SK-N-SH (cell line): ENCODE data around the gene PTPRF. TPM values are rescaled to one million over a fixed set of nuclear protein-coding genes. Genes with fewer than 3 reads are reported as not detected.
A peak's percentile ranks its signal among the peaks of the same experiment; 100 is the strongest.

Experiments used
- CTCF ChIA-PET: fragments of 300-600, 350-600 bp; formaldehyde crosslinking; extraction: SDS; loops from one replicate; lab custom pipeline; 2021; lab: Yijun Ruan, JAX
- POLR2A ChIA-PET: fragments of 350-600 bp; sonication (Branson Sonifier 250); formaldehyde crosslinking; extraction: SDS; loops from one replicate; lab custom pipeline; 2020; ENCODE audit warnings: antibody characterized with exemption, inconsistent platforms; lab: Yijun Ruan, JAX
- DNase-seq: peaks from one replicate; pipeline ENCODE4 v3.0.0; 2012
- H2AFZ ChIP-seq: fragments of 200-600 bp; sonication (generic); 2 replicates; pipeline ENCODE4 v1.8.1; 2016; ENCODE audit warnings: antibody characterized with exemption, mild to moderate bottlenecking, low read depth
- H3F3A ChIP-seq: fragments of 200-600 bp; sonication (generic); replicated peaks from 2 replicates; pipeline ENCODE3; 2016; ENCODE audit warnings: antibody characterized with exemption, mild to moderate bottlenecking; ENCODE audit not compliant: insufficient read depth
- H3K27ac ChIP-seq, 2 experiments: fragments of 200-500 bp in 1 of 2; fragments of 200-600 bp in 1 of 2; sonication (Bioruptor generic) in 1 of 2; sonication (generic), shearing (Covaris generic) in 1 of 2; 2 replicates each; pipeline versions ENCODE4 v1.5.1 to v1.6.1; 2014 to 2016; ENCODE audit warnings: low read depth in 2 of 2, inconsistent platforms in 1 of 2, low read length in 1 of 2, mild to moderate bottlenecking in 1 of 2, mixed read lengths in 1 of 2
- H3K27me3 ChIP-seq: fragments of 200-600 bp; sonication (generic), shearing (Covaris generic); 2 replicates; pipeline ENCODE4 v1.6.1; 2016; ENCODE audit warnings: mixed run types; ENCODE audit not compliant: insufficient read depth
- H3K36me3 ChIP-seq, 2 experiments: fragments of 200-500 bp in 1 of 2; fragments of 200-600 bp in 1 of 2; sonication (Bioruptor generic) in 1 of 2; sonication (generic) in 1 of 2; replicated peaks in 1 of 2; 2 replicates each; pipeline versions ENCODE3 to v1.5.1; 2014 to 2016; ENCODE audit warnings: low read length in 1 of 2, mild to moderate bottlenecking in 1 of 2; ENCODE audit not compliant: insufficient read depth in 2 of 2, control insufficient read depth in 1 of 2
- H3K4me1 ChIP-seq, 2 experiments: fragments of 200-500 bp in 1 of 2; fragments of 200-600 bp in 1 of 2; sonication (Bioruptor generic) in 1 of 2; sonication (generic), shearing (Covaris generic) in 1 of 2; 2 replicates each; pipeline versions ENCODE4 v1.5.1 to v1.6.1; 2014 to 2016; ENCODE audit warnings: low read depth in 1 of 2, low read length in 1 of 2, mixed run types in 1 of 2; ENCODE audit not compliant: insufficient read depth in 2 of 2, control insufficient read depth in 1 of 2
- H3K4me2 ChIP-seq: fragments of 200-600 bp; sonication (generic), shearing (Covaris generic); 2 replicates; pipeline ENCODE4 v1.6.1; 2017; ENCODE audit warnings: mixed run types
- H3K4me3 ChIP-seq, 2 experiments: fragments of 200-500 bp in 1 of 2; fragments of 200-600 bp in 1 of 2; sonication (Bioruptor generic) in 1 of 2; sonication (generic), shearing (Covaris generic) in 1 of 2; 2 replicates each; pipeline versions ENCODE4 v1.5.1 to v1.8.1; 2014 to 2016; ENCODE audit warnings: low read depth in 2 of 2, inconsistent platforms in 1 of 2, low read length in 1 of 2, mild to moderate bottlenecking in 1 of 2, mixed read lengths in 1 of 2, moderate library complexity in 1 of 2
- H3K79me2 ChIP-seq: fragments of 200-600 bp; sonication (generic); 2 replicates; pipeline ENCODE4 v1.8.1; 2017; ENCODE audit warnings: mild to moderate bottlenecking; ENCODE audit not compliant: insufficient read depth
- H3K9ac ChIP-seq: fragments of 200-600 bp; sonication (generic); 2 replicates; pipeline ENCODE4 v1.6.1; 2017; ENCODE audit warnings: mixed run types
- H3K9me2 ChIP-seq: fragments of 200-600 bp; sonication (generic); 2 replicates; pipeline ENCODE4 v1.6.1; 2017; ENCODE audit warnings: mixed run types
- H3K9me3 ChIP-seq: fragments of 200-600 bp; sonication (generic); 2 replicates; pipeline ENCODE4 v1.6.1; 2017; ENCODE audit warnings: mixed run types, mild to moderate bottlenecking, moderate library complexity
- H4K20me1 ChIP-seq: fragments of 200-600 bp; sonication (generic); 2 replicates; pipeline ENCODE4 v1.6.1; 2017; ENCODE audit warnings: mild to moderate bottlenecking, mixed run types; ENCODE audit not compliant: insufficient read depth
- EZH2phosphoT487 ChIP-seq: fragments of 200-600 bp; sonication (generic); IDR thresholded peaks from 2 replicates; pipeline ENCODE4 v1.6.1; 2017; ENCODE audit warnings: low read depth, mixed run types, mild to moderate bottlenecking, antibody characterized with exemption, moderate library complexity, borderline replicate concordance
- FOXM1 ChIP-seq: IDR thresholded peaks from 2 replicates; pipeline ENCODE4 v1.4.0; 2012; ENCODE audit warnings: low read depth, mild to moderate bottlenecking
- GABPA ChIP-seq: IDR thresholded peaks from 2 replicates; pipeline ENCODE4 v1.4.0; 2012; ENCODE audit warnings: low read depth, mild to moderate bottlenecking
- MXI1 ChIP-seq: IDR thresholded peaks from 2 replicates; pipeline ENCODE4 v1.6.1; 2012; ENCODE audit warnings: mild to moderate bottlenecking, low read depth, low read length, improper control_type of control experiment
- NRF1 ChIP-seq: IDR thresholded peaks from 2 replicates; pipeline ENCODE4 v1.6.1; 2012; ENCODE audit warnings: low read depth, mild to moderate bottlenecking, low read length
- POLR2AphosphoS5 ChIP-seq: IDR thresholded peaks from 2 replicates; pipeline ENCODE4 v1.6.1; 2012; ENCODE audit warnings: low read depth, low read length
- RFX5 ChIP-seq: IDR thresholded peaks from 2 replicates; pipeline ENCODE4 v1.6.1; 2012; ENCODE audit warnings: mild to moderate bottlenecking, improper control_type of control experiment, low read length
- RXRA ChIP-seq: IDR thresholded peaks from 2 replicates; pipeline ENCODE4 v1.4.0; 2012; ENCODE audit warnings: low read depth, mild to moderate bottlenecking, borderline replicate concordance
- SIN3A ChIP-seq: IDR thresholded peaks from 2 replicates; pipeline ENCODE4 v1.6.1; 2012; ENCODE audit warnings: low read depth, mild to moderate bottlenecking, low read length, moderate library complexity, borderline replicate concordance
- SMC3 ChIP-seq: IDR thresholded peaks from 2 replicates; pipeline ENCODE4 v1.6.1; 2012; ENCODE audit warnings: low read depth, low read length, improper control_type of control experiment
- TAF1 ChIP-seq: IDR thresholded peaks from 2 replicates; pipeline ENCODE4 v1.6.1; 2012; ENCODE audit warnings: low read depth, mild to moderate bottlenecking, low read length, moderate library complexity, borderline replicate concordance
- TCF12 ChIP-seq: IDR thresholded peaks from 2 replicates; pipeline ENCODE4 v1.4.0; 2012
- WGBS: methylation state at CpG from one replicate; pipeline ENCODE4 v1.1.6; 2017; ENCODE audit warnings: low lambda C conversion rate; 5-methylcytosine and 5-hydroxymethylcytosine counted together
- polyA plus RNA-seq, 3 experiments: library from polyadenylated mRNA; depleted of rRNA; stranded (reverse); fragments of >200 nt; gene quantifications; 2 replicates each; pipeline ENCODE4 v1.2.3, GENCODE V29; 2012
- TF ChIP-seq, protein P1 (sequence below): IDR thresholded peaks from 2 replicates; pipeline ENCODE4; 2012
- TF ChIP-seq, protein P2 (sequence below): fragments of 150-350 bp; IDR thresholded peaks from 2 replicates; pipeline ENCODE4 v1.6.1; 2016; ENCODE audit warnings: mild to moderate bottlenecking, low read depth, low read length
- TF ChIP-seq, protein P3 (sequence below): fragments of 150-350 bp; IDR thresholded peaks from 2 replicates; pipeline ENCODE4 v1.6.1; 2017; ENCODE audit warnings: antibody characterized with exemption, low read length, low read depth, borderline replicate concordance
- TF ChIP-seq, protein P4 (sequence below): IDR thresholded peaks from 2 replicates; pipeline ENCODE4 v1.6.1; 2012; ENCODE audit warnings: mild to moderate bottlenecking, low read depth, low read length, moderate library complexity

PTPRF gene
- polyA plus RNA-seq, 1 of the 3 experiments (the other 2 are of a cell fraction), result 72.7 TPM

DNA sequence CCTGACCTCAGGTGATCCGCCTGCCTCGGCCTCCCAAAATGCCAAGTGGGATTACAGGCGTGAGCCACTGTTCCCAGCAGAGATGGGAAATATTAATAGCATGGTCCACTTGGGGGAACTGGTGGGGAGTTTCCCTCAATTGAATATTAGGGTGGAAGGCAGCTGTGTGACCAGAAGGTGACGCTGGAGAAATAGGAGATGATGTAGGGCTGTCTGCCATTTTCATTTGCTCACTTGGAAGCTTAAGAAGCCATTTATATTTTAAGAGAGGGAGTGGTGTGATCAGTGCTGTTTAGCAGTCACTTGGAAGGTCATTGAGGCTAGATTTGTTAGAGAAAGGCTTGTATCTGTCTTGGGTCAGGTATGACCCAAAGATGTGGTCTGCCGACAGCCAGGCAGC lies 139.2 kb downstream of the PTPRF start:
- Histone ChIP-seq H3F3A (peaks cover 15% of the 10 kb centered on the region), H3K9me3 (no peaks in the 10 kb centered on the region), H3K4me2 (no peak overlapping the region), H3K9me2 (no peaks in the 10 kb centered on the region), H3K27ac (no peak overlapping the region), H3K79me2 (peaks cover 12% of the 10 kb centered on the region), H3K4me3 (no peak overlapping the region), H2AFZ (no peak overlapping the region), H4K20me1 (peaks cover 24% of the 10 kb centered on the region; the same call in 1 of the 2 replicates), H3K4me1 (peaks cover 0 to 8% of the 10 kb centered on the region in 2 experiments; a peak in 1 of 4 replicates), H3K36me3 (peaks cover 64 to 73% of the 10 kb centered on the region in 2 experiments), H3K27me3 (no peaks in the 10 kb centered on the region), H3K9ac (no peak overlapping the region)
- ChIA-PET POLR2A (no interaction called here), CTCF (interaction anchor here (0.9 to 1.6 kb wide), 2 partner anchors 10 to 277 kb away, joined by 3 to 5 read pairs; partner anchors contain the start of gene IPO13)
- DNase-seq, result no peak
- TF ChIP-seq RXRA (no peak), SIN3A (no peak), RFX5 (no peak), EZH2phosphoT487 (no peak), SMC3 (no peak), FOXM1 (no peak)
- TF ChIP-seq, protein P1, sequence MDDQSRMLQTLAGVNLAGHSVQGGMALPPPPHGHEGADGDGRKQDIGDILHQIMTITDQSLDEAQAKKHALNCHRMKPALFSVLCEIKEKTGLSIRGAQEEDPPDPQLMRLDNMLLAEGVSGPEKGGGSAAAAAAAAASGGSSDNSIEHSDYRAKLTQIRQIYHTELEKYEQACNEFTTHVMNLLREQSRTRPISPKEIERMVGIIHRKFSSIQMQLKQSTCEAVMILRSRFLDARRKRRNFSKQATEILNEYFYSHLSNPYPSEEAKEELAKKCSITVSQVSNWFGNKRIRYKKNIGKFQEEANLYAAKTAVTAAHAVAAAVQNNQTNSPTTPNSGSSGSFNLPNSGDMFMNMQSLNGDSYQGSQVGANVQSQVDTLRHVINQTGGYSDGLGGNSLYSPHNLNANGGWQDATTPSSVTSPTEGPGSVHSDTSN, result no peak
- TF ChIP-seq, protein P2, sequence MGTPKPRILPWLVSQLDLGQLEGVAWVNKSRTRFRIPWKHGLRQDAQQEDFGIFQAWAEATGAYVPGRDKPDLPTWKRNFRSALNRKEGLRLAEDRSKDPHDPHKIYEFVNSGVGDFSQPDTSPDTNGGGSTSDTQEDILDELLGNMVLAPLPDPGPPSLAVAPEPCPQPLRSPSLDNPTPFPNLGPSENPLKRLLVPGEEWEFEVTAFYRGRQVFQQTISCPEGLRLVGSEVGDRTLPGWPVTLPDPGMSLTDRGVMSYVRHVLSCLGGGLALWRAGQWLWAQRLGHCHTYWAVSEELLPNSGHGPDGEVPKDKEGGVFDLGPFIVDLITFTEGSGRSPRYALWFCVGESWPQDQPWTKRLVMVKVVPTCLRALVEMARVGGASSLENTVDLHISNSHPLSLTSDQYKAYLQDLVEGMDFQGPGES, result no peak
- TF ChIP-seq, protein P3, sequence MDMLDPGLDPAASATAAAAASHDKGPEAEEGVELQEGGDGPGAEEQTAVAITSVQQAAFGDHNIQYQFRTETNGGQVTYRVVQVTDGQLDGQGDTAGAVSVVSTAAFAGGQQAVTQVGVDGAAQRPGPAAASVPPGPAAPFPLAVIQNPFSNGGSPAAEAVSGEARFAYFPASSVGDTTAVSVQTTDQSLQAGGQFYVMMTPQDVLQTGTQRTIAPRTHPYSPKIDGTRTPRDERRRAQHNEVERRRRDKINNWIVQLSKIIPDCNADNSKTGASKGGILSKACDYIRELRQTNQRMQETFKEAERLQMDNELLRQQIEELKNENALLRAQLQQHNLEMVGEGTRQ, result no peak
- 90% methylated on average over 5 of the region's 5 CpGs for WGBS

DNA sequence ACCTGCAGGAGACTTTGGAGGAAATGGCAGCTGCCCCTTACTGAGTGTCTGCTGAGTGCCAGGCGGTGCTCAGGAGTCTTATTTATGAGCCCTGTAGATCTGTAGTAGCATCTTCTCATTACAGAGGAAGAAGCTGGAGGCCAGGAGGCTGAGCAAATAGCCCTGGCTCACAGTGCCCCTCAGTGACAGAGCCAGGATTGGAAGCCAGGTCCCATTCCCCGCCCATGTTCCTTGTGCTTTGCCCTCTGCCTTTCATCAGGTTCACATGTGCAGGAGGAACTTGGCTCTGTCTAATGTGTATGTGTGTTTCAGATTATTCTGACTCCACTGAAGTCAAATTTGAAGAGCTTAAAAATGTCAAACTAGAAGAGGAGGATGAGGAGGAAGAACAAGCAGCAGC lies 140.5 kb downstream of the PTPRF start:
- H3K27ac ChIP-seq, result peak overlapping the region in 1 of 2 experiments; percentile 46; a peak in 1 of 4 replicates
- peaks cover 0 to 8% of the 10 kb centered on the region in 2 experiments; a peak in 1 of 4 replicates for H3K4me1 ChIP-seq
- no peak overlapping the region for H3K4me2 ChIP-seq
- no peak overlapping the region for H2AFZ ChIP-seq
- peaks cover 64 to 66% of the 10 kb centered on the region in 2 experiments for H3K36me3 ChIP-seq
- H3K4me3 ChIP-seq, result no peak overlapping the region
- 94% methylated on average over 2 of the region's 2 CpGs for WGBS
- POLR2A ChIA-PET, result no interaction called here
- no peaks in the 10 kb centered on the region for H3K27me3 ChIP-seq
- no peak for DNase-seq
- TF ChIP-seq MXI1 (no peak), FOXM1 (no peak), TAF1 (no peak), GABPA (no peak), TCF12 (no peak), RFX5 (no peak), NRF1 (no peak), POLR2AphosphoS5 (no peak)
- TF ChIP-seq, protein P4, sequence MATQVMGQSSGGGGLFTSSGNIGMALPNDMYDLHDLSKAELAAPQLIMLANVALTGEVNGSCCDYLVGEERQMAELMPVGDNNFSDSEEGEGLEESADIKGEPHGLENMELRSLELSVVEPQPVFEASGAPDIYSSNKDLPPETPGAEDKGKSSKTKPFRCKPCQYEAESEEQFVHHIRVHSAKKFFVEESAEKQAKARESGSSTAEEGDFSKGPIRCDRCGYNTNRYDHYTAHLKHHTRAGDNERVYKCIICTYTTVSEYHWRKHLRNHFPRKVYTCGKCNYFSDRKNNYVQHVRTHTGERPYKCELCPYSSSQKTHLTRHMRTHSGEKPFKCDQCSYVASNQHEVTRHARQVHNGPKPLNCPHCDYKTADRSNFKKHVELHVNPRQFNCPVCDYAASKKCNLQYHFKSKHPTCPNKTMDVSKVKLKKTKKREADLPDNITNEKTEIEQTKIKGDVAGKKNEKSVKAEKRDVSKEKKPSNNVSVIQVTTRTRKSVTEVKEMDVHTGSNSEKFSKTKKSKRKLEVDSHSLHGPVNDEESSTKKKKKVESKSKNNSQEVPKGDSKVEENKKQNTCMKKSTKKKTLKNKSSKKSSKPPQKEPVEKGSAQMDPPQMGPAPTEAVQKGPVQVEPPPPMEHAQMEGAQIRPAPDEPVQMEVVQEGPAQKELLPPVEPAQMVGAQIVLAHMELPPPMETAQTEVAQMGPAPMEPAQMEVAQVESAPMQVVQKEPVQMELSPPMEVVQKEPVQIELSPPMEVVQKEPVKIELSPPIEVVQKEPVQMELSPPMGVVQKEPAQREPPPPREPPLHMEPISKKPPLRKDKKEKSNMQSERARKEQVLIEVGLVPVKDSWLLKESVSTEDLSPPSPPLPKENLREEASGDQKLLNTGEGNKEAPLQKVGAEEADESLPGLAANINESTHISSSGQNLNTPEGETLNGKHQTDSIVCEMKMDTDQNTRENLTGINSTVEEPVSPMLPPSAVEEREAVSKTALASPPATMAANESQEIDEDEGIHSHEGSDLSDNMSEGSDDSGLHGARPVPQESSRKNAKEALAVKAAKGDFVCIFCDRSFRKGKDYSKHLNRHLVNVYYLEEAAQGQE, result no peak
- H3K79me2 ChIP-seq, result peaks cover 12% of the 10 kb centered on the region
- H3K9ac ChIP-seq, result no peak overlapping the region
- peaks cover 15% of the 10 kb centered on the region for H3F3A ChIP-seq
- CTCF ChIA-PET, result interaction anchor here (1.0 to 1.7 kb wide), 4 partner anchors 15 to 444 kb away, joined by 3 to 7 read pairs (median 5); partner anchors contain the start of genes KDM4A and PTPRF
- no peaks in the 10 kb centered on the region for H3K9me2 ChIP-seq
- H3K9me3 ChIP-seq, result no peaks in the 10 kb centered on the region
- H4K20me1 ChIP-seq, result peaks cover 24% of the 10 kb centered on the region; the same call in 1 of the 2 replicates
